Common myeloid progenitor, CD34-positive (primary cell): ENCODE measurements around the gene BACH2.

Experiments
- CTCF ChIA-PET: fragments of 350-600 bp; sonication (Branson Sonifier 250); formaldehyde crosslinking; loops from one replicate; lab custom pipeline; 2021; ENCODE audit warnings: antibody characterized with exemption; lab: Charles Lee
- POLR2A ChIA-PET: fragments of 350-600 bp; sonication (Branson Sonifier 250); formaldehyde crosslinking; loops from one replicate; lab custom pipeline; 2021; ENCODE audit warnings: antibody characterized with exemption; lab: Charles Lee
- DNase-seq, 3 donors: peaks; one replicate each; pipeline versions ENCODE4 v3.0.0 to v3.0.0-alpha.2; 2013
- H3K27ac ChIP-seq, 2 experiments: 1 replicate in 1 of 2; 2 replicates in 1 of 2; pipeline ENCODE4 v1.7.0; 2013; ENCODE audit warnings: inconsistent platforms in 2 of 2, low read length in 2 of 2, mild to moderate bottlenecking in 2 of 2, low read depth in 1 of 2, moderate library complexity in 1 of 2; ENCODE audit not compliant: severe bottlenecking in 2 of 2, insufficient read depth in 1 of 2, poor library complexity in 1 of 2
- H3K27me3 ChIP-seq, 5 experiments: replicated peaks in 2 of 5; 1 replicate in 3 of 5; 2 replicates in 2 of 5; pipeline versions ENCODE4 v1.6.1 to v1.7.0; 2013; ENCODE audit warnings: low read length in 4 of 5, mild to moderate bottlenecking in 2 of 5, moderate library complexity in 2 of 5, inconsistent platforms in 1 of 5; ENCODE audit not compliant: insufficient read depth in 5 of 5, control insufficient read depth in 4 of 5
- H3K36me3 ChIP-seq, 4 experiments: 1 replicate in 2 of 4; 2 replicates in 2 of 4; pipeline versions ENCODE4 v1.6.1 to v1.7.0; 2013; ENCODE audit warnings: low read length in 3 of 4, control low read depth in 1 of 4, mild to moderate bottlenecking in 1 of 4; ENCODE audit not compliant: control insufficient read depth in 4 of 4, insufficient read depth in 4 of 4
- H3K4me1 ChIP-seq, 4 experiments: 1 replicate in 3 of 4; 2 replicates in 1 of 4; pipeline versions ENCODE4 v1.6.1 to v1.7.1; 2013; ENCODE audit warnings: low read length in 3 of 4, mild to moderate bottlenecking in 3 of 4, control low read depth in 1 of 4, inconsistent platforms in 1 of 4, moderate library complexity in 1 of 4; ENCODE audit not compliant: control insufficient read depth in 4 of 4, insufficient read depth in 4 of 4; ENCODE audit errors: control extremely low read depth in 1 of 4
- H3K4me3 ChIP-seq, 7 experiments: 1 replicate in 4 of 7; 2 replicates in 3 of 7; pipeline versions ENCODE4 v1.5.1 to v1.7.0; 2013; ENCODE audit warnings: mild to moderate bottlenecking in 7 of 7, low read length in 6 of 7, moderate library complexity in 6 of 7, inconsistent platforms in 2 of 7, low read depth in 2 of 7, control low read depth in 1 of 7; ENCODE audit not compliant: insufficient read depth in 4 of 7, control insufficient read depth in 1 of 7; ENCODE audit errors: extremely low read depth in 1 of 7
- H3K9me3 ChIP-seq, 5 experiments: 1 replicate in 4 of 5; 2 replicates in 1 of 5; pipeline versions ENCODE4 v1.6.1 to v1.7.1; 2013; ENCODE audit warnings: low read length in 4 of 5, mild to moderate bottlenecking in 2 of 5, inconsistent platforms in 1 of 5, low read depth in 1 of 5, moderate library complexity in 1 of 5; ENCODE audit not compliant: control insufficient read depth in 4 of 5, insufficient read depth in 2 of 5; ENCODE audit errors: control extremely low read depth in 1 of 5
- WGBS: methylation state at CpG from one replicate; pipeline ENCODE4 v1.1.5; 2013; ENCODE audit not compliant: insufficient coverage; 5-methylcytosine and 5-hydroxymethylcytosine counted together

BACH2 gene

DNA sequence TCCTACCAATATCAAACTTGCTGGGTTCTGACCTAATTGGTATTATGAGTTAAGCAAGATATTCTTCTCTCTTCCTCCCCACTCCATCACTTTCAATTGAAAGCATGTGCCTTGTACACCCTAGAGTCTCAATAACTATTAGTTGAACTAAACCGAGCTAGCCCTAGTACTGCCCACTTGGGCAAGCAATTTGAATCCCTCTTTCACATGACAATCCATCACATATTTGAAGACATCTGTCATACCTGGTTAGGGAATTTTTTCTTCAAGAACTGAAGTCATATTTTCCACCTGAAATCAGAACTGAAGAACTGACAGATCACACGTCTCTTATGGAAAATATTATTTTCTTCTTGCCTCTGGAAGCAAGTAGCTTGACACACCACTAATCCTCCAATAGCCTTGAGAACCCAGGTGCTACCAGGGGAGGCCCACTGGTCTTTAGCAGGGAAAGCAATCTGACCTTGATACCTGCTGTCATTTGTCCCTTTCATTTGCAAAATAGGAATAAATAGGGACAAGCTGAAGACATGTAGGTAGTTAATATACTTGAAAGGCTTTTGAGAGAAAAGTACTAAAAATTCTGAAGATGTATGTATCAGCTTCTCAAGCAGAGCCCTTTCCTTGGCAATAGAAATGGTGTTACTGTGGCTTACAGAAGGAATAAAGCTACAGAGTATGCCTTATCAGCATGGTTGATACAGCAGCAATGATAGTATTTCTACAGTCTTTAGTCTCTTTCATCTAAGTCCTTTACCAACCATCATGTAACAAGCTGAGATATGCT is 331.0 kb downstream of the BACH2 start:
- 100% methylated on average over 1 of the region's 2 CpGs for WGBS
- H3K4me3 ChIP-seq, result no peak overlapping the region
- no peaks in the 10 kb centered on the region for H3K9me3 ChIP-seq
- ChIA-PET CTCF (interaction anchor here (0.9 to 1.8 kb wide), 5 partner anchors 13 to 432 kb away, joined by 3 to 7 read pairs (median 6); no protein-coding TSS in a partner anchor), POLR2A (no interaction called here)
- H3K4me1 ChIP-seq, result no peaks in the 10 kb centered on the region
- H3K27me3 ChIP-seq, result no peaks in the 10 kb centered on the region
- DNase-seq, result no peak
- H3K27ac ChIP-seq, result no peak overlapping the region
- no peaks in the 10 kb centered on the region for H3K36me3 ChIP-seq

DNA sequence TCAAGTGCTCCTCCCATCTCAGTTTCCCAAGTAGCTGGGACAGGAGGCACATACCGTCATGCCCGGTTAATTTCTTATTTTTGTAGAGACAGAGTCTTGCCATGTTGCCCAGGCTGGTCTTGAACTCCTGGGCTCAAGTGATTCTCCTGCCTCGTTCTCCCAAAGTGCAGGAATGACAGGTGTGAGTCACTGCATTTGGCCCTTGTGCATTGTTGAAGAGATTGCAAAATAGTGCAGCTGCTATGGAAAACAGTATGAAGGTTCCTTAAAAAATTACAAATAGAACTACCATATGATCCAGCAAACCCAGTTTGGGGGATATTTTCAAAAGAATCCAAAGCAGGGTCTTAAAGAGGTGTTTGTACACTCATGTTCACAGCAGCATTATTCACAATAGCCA is 333.3 kb downstream of the BACH2 start:
- Histone ChIP-seq H3K27me3 (no peaks in the 10 kb centered on the region), H3K27ac (no peak overlapping the region), H3K36me3 (no peaks in the 10 kb centered on the region), H3K4me1 (peaks cover 0 to 6% (median 1%) of the 10 kb centered on the region in 4 experiments), H3K9me3 (no peaks in the 10 kb centered on the region), H3K4me3 (no peak overlapping the region)
- ChIA-PET CTCF (no interaction called here), POLR2A (no interaction called here)
- WGBS, result 100% methylated on average over 3 of the region's 3 CpGs
- no peak for DNase-seq

DNA sequence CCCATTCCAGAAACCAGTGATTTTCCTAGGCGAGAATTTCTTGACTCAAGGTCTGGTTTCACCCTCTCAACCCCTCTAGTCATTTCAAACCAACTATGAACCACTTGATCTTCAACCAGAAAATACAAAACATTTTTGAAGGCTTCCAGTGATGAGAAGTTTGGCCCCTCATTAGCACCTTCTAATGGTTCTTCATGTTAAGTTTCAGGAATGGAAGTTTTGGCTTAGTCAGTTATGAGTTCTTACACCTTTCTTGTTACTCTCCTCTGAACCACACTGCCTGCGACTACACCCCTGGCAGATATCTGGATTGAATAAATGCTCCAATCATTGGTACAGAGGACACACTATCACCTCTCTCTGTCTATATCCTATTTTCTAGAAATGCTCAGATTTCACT is 335.2 kb downstream of the BACH2 start:
- Histone ChIP-seq H3K9me3 (no peaks in the 10 kb centered on the region), H3K4me3 (no peak overlapping the region), H3K36me3 (no peaks in the 10 kb centered on the region), H3K27me3 (no peaks in the 10 kb centered on the region), H3K27ac (no peak overlapping the region), H3K4me1 (peaks cover 0 to 6% (median 1%) of the 10 kb centered on the region in 4 experiments)
- POLR2A ChIA-PET, result no interaction called here
- DNase-seq, result no peak
- 92% methylated on average over 2 of the region's 2 CpGs for WGBS
- CTCF ChIA-PET, result interaction anchor here (0.8 kb wide), 1 partner anchor 9 kb away, joined by 4 read pairs; no protein-coding TSS in a partner anchor

DNA sequence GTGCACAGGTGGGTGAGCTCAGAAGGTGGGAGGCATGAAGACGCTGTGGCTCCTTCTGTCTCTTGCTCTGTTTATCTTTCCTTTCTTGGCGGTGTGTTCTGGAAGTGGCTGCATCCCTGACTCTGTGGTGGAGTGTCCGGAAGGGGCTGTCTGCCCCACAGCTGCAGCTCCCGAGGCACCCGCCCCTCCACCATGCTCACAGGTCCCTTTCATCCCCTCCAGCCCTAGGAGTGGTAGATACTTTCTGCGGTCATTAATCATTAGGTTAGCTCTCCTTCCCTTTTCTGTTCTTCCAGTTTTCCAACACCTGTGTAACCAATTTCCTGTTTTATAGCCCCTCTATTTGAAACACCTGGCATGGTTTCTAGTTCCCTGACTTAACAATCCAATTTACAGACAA is 336.8 kb downstream of the BACH2 start:
- WGBS, result 91% methylated on average over 3 of the region's 6 CpGs
- POLR2A ChIA-PET, result no interaction called here
- no peaks in the 10 kb centered on the region for H3K36me3 ChIP-seq
- CTCF ChIA-PET, result interaction anchor here (0.7 to 1.5 kb wide), 2 partner anchors 10 to 11 kb away, joined by 3 to 11 read pairs; no protein-coding TSS in a partner anchor
- no peaks in the 10 kb centered on the region for H3K27me3 ChIP-seq
- no peaks in the 10 kb centered on the region for H3K9me3 ChIP-seq
- peaks cover 0 to 6% (median 1%) of the 10 kb centered on the region in 4 experiments for H3K4me1 ChIP-seq
- H3K27ac ChIP-seq, result no peak overlapping the region
- no peak for DNase-seq
- H3K4me3 ChIP-seq, result no peak overlapping the region

DNA sequence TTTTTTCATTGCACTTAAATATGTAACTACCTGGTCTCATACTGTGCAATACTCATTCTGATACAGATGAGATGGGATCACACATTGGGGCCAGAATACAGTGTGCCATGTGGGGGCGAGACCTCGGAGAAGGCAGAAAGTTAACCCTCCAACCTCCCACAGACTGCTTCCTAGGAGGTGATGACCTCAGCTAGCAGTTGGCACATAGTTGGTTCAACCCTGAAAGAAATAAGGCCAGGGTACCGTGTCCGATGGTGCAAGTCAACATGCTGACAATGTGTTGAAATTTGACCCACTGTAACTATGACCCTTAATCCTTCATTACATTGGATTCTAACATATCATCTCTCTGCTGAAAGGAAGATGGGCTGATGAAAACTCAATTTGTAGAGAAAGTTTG is 340.5 kb downstream of the BACH2 start:
- Histone ChIP-seq H3K27ac (no peak overlapping the region), H3K4me3 (no peak overlapping the region), H3K36me3 (peaks cover 0 to 4% (median 1%) of the 10 kb centered on the region in 4 experiments), H3K27me3 (peaks cover 0 to 2% (median 0%) of the 10 kb centered on the region in 5 experiments), H3K4me1 (peaks cover 16 to 32% (median 19%) of the 10 kb centered on the region in 4 experiments), H3K9me3 (no peaks in the 10 kb centered on the region)
- no peak for DNase-seq
- 100% methylated on average over 2 of the region's 4 CpGs for WGBS
- ChIA-PET POLR2A (no interaction called here), CTCF (interaction anchor here (0.7 to 2.6 kb wide), 2 partner anchors 14 to 16 kb away, joined by 3 to 13 read pairs; no protein-coding TSS in a partner anchor)

DNA sequence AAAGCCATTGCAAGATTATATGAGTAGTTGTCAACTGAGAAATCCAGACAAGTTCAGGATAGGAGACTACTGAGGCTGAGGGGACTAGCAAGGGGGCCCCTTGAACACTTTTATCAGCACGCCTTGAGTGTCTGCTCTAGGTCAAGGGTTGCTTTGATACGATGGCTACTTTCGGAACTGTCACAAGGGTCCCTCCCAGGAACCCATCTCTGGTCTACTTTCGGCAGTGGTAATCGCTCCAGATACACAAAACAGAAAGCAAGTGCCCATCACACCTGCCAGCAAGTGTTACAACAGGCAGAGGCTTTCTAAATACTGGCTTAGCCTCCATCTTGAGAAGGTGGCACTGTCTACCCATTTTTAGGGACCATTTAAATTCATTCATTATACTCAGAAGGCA is 341.3 kb downstream of the BACH2 start:
- 98% methylated on average over 4 of the region's 5 CpGs for WGBS
- H3K27ac ChIP-seq, result no peak overlapping the region
- POLR2A ChIA-PET, result no interaction called here

DNA sequence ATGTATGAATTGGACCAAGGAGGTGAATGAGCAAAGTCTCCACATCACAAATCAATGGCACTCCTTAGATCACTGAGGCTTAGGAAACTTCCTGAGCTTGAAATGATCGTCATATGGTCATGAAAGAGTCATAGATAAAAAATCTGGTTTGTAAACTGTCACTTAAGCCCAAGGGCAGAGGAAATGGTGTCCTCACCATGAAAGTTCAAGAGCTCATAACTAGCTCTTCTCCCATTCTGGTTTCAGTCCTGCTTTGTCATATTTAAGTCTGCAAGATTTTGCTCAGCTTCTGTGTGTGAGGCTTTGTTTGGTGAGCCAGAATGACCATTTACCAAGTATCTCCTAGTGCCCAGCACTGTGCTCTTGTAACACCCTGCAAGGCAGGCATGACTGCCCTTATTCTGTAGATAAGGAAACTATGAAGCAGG is 341.9 kb downstream of the BACH2 start:
- Histone ChIP-seq H3K27ac (no peak overlapping the region), H3K9me3 (no peaks in the 10 kb centered on the region), H3K27me3 (peaks cover 0 to 2% (median 0%) of the 10 kb centered on the region in 5 experiments), H3K36me3 (peaks cover 0 to 17% (median 10%) of the 10 kb centered on the region in 4 experiments), H3K4me1 (peaks cover 16 to 27% (median 18%) of the 10 kb centered on the region in 4 experiments), H3K4me3 (no peak overlapping the region)
- ChIA-PET CTCF (interaction anchor here (1.1 to 1.5 kb wide), 4 partner anchors 8 to 455 kb away, joined by 3 to 4 read pairs (median 3); no protein-coding TSS in a partner anchor), POLR2A (no interaction called here)
- WGBS, result 94% methylated on average over 1 of the region's 1 CpG
- no peak for DNase-seq

More for the DNA sequence above, 341.3 kb downstream of the BACH2 start:
- Histone ChIP-seq H3K9me3 (no peaks in the 10 kb centered on the region), H3K4me3 (no peak overlapping the region), H3K4me1 (peaks cover 16 to 32% (median 19%) of the 10 kb centered on the region in 4 experiments), H3K27me3 (peaks cover 0 to 2% (median 0%) of the 10 kb centered on the region in 5 experiments), H3K36me3 (peaks cover 0 to 11% (median 6%) of the 10 kb centered on the region in 4 experiments)
- CTCF ChIA-PET, result interaction anchor here (1.1 to 2.6 kb wide), 4 partner anchors 9 to 455 kb away, joined by 3 to 13 read pairs (median 4); no protein-coding TSS in a partner anchor
- DNase-seq, result no peak
